PC-9 (cell line): ENCODE measurements around the gene PNCK.

Experiments
- CTCF ChIP-seq: fragments of 200-600 bp; sonication (generic); conservative IDR thresholded peaks from 2 replicates; pipeline ENCODE4 v1.6.1; 2017; ENCODE audit warnings: mixed run types, antibody characterized with exemption, mild to moderate bottlenecking, moderate library complexity
- EZH2 ChIP-seq: fragments of 200-600 bp; sonication (generic); IDR thresholded peaks from 2 replicates; pipeline ENCODE4 v1.8.0; 2017; ENCODE audit warnings: antibody characterized with exemption, low read depth

DNA sequence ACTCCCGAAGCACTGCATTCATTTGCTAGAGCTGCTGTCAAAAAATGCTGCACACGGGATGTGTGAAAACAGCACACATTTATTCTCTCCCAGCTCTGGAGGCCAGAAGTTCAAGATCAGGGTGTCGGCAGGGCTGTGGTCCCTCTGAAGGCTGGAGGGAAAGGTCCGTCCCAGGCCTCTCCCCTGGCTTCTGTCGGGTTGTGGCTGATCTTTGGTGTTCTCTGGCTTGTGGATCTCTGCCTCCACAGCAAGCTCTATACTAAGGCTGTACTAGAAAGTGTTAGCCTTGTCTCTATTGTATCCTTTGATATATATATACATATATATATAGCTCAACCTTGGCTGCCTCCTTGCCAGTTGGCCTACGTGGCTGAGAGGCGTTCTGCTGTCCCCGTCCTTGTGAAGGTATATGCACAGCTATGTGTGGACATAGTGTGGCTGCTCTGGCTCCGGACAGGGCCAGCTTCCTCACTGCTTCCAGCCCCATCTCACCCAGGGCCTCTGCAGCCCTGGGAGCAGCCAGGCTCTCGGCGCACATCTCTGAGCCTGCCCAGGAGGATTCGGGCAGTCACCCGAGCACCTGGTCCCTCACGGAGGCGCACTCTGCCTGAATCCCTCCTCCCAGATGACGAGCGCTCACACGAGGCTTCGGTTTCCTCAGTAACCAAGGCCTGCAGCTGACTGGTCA lies 41.6 kb downstream of the PNCK start:
- TF ChIP-seq CTCF (no peak), EZH2 (no peak)
